Activated effector memory CD4-positive, alpha-beta T cell treated with Interleukin-2 at 50 U/mL for 16 hours (primary cell): ENCODE data around the gene PHOSPHO1.
"Not testable (repeated sequence)": the region's sequence is repeated elsewhere in the genome, so short reads cannot be mapped to it uniquely, and the experiment has no call there.

Experiments
- DNase-seq: peaks from one replicate; pipeline ENCODE4 v3.0.0-alpha.2; 2020

The PHOSPHO1 gene

DNA sequence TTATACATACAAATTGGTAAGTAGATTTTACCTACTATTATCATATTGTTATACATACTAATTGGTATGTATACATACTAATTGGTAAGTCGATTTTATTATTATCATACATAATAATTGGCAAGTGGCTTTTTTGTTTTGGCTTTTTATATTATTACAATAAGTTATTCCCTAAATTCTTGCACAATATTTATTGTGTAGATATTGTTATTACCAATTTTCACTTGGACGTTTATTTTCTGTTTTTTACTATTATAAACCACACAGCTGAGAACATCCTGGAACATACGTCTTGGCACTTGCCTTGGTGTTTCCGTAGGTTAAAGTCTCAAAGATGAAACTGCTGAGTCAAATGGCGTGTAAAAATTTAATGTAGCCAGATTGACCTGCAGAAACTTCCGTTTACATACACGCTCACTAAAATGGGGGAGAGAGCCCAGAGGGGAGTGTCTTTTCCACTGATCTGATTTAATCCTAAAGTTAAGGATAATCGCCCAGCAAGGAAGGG is 39.1 kb downstream of the PHOSPHO1 start:
- no peak for DNase-seq

DNA sequence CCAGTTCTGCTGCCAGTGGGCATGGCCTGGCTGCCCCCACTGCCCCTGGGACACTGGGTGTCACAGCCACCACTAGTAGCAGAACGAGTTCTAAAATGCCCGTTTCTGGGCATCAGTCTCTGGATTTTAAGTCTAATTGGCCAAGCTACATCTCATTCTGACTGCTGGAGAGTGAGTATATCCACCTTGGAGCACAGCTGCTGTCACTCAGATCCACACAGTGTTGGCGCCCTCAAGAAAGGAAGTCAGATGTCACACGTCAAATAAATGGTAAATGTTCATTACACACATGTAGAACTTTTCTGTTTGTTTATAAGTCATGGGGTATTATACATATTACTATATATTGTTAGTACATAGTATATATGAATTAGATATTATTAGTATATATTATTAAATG is 39.7 kb downstream of the PHOSPHO1 start:
- DNase-seq: no peak

DNA sequence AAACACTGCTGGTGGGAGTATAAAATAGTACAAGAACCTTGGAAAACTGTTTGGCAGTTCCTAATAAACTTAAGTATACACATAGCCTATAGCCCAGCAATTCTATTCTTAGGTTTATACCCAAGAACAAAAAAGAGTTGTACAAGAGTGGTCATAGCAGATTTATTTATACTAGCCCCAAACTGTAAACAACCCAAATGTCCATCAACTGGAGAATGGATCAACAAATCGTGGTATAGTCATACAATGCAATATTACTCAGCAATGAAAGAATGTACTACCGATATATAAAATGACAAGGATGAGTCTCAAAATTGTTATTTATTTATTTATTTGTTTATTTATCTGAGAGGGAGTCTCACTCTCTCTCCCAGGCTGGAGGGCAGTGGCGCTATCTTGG is 43.3 kb downstream of the PHOSPHO1 start:
- no peak for DNase-seq

DNA sequence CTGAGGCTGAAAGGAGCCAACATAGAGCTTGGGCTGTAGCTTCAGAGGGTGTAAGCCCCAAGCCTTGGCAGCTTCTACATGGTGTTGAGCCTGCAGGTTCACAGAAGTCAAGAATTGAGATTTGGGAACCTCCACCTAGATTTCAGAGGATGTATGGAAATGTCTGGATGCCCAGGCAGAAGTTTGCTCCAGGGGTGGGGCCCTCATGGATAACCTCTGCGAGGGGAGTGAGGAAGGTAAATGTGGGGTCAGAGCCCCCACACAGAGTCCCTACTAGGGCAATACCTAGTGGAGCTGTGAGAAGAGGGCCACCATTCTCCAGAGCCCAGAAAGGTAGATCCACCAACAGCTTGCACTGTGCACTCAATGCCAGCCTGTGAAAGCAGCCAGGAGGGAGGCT is 45.2 kb downstream of the PHOSPHO1 start:
- DNase-seq: not testable (repeated sequence)

DNA sequence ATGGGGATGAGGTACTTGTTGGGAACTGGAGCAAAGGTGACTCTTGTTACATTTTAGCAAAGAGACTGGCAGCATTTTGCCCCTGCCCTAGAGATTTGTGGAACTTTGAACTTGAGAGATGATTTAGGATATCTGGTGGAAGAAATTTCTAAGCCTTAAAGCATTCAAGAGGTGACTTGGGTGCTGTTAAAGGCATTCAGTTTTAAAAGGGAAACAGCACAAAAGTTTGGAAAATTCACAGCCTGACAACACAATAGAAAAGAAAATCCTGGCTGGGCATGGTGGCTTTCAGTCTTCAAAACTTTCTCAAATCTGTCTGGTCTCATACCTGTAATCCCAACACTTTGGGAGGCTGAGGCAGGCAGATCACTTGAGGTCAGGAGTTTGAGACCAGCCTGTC is 46.1 kb downstream of the PHOSPHO1 start:
- not testable (repeated sequence) for DNase-seq

DNA sequence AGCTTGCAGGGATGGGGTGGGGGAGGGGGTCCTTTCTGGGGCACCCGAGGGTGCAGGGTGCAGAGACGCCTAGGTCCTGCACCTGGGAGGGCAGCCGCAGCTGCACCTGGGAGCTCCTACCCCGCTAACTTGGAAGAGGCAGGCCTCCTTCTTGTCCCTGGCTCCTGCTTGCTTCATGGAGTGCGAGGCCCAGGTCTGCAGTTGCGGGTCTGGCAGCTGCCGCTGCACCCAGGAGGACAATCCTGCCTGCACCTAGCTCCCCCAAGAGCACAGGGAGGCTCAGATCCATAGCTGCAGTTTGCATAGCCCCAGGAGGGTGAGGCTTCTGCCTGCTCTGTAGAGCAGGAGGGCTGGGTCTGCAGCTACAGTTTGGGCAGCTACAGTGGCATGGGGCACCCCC is 46.8 kb downstream of the PHOSPHO1 start:
- DNase-seq: no peak

DNA sequence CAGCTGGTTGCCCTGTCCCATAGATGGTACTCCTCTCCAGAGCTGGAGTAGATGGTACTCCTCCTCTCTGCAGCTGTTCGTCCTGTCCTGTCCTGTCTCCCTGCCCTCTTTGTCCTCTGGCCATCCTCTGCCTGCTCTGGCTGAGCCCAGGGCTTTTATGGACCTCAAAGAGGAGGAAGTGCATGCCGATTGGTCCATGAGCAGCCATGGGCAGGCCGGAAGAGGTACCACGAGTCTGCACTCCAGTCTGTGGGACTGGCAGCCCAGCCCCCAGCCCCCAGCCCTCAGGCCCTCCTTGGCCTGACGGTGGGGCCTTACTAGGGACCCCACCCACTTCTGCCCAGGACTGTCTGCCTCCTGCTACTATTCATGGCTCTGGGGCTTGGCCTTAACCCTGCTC is 47.2 kb downstream of the PHOSPHO1 start:
- DNase-seq: no peak

DNA sequence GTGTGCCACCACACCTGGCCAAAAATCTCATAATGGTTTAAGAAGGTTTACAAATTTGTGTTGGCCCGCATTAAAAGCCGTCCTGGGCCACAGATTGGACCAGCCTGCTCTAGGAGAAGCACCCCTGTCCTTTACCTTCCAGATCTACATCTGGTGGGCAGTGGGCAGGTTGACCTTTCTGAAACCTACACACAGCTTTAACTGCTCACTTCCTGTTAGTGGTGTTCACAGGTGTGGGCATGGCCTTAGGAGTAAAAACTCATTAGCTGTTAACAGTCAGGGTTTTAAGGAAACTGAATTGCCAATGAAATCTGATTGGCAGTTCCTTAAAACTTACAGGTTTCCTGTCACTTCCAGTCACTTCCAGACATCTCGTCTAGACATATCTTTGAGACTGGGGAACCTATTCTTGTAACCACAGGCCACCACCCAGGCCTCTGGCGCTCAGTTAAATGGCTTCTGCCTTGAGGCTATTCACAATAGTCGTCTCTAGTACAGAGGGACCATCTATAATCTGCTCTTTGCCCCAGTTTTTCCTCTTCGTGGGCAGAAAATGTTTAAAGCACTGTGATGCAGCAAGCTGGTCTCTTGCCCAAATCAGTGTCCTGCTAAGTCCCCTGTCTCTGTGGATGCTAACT is 49.5 kb downstream of the PHOSPHO1 start:
- no peak for DNase-seq

DNA sequence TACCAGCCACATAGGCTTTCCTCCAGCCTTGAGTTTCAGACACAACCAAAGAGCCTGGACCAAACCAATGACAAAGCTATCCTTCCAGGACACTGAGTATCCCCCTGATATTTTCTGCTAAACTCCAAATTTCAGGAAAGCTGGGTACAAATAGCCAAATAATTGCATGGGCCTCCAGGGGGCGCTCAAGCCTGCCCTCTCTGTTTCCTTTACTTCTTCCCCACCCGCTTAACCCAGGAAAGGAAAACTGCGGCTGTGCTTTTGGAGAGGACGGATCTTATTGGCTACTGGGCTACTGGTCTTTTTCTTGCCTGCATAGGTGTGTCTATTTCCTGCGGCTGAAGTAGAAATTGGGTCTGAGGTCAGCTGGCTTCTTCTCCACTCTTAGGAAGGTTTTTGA is 50.3 kb downstream of the PHOSPHO1 start:
- DNase-seq: peak; percentile 48

DNA sequence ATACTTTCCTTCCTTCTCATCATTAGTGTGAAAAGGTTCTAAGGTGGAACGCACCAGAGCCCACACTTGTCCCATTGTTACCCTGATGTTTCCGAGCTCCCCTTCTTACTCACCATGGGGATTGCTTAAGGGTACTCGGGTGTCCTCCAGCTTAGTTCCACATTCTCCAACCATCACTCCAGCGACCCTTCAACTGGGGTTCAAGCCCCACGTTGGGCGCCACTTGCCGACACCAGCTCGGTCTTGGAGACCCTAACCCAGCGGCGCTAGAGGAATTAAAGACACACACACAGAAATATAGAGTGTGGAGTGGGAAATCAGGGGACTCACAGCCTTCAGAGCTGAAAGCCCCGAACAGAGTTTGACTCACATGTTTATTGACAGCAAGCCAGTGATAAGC is 54.6 kb downstream of the PHOSPHO1 start:
- DNase-seq: not testable (repeated sequence)
